ENCODE measurements around the gene ATRN.

DNA sequence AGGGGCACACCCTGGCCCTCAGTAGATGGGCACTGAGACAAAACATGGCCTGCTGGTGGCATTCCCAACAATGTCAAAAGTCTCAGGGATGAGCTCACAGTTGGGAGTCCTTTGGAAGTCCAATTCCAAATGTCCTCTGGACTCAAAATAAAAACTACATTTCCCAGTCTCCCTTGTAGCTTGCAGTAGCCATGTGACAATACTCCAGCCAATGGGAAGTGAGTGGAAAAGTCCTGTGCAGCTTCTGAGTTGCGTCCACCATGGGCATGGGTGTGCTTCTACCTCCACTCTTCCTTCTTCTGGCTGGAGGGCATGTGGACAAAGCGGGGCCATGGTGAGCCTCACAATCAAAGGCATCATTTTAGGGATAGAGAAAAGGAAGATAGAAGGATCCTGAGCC lies 216.8 kb downstream of the ATRN start:
- TF ChIP-seq CTCF (IDR thresholded peaks at IDR 0.05) (no peak), EZH2 (IDR thresholded peaks at IDR 0.05; ENCODE audit: borderline replicate concordance, insufficient read depth, low read depth, low read length, poor library complexity, severe bottlenecking) (no peak)

All from B cell (primary cell).